ENCODE data around the gene PTPN22.

The PTPN22 gene

GRCh38 chr1:113899111-113899510, 27.6 kb upstream of the PTPN22 start:
- no peak for TF ChIP-seq CTCF (IDR thresholded peaks at IDR 0.05; ENCODE audit: insufficient read depth, missing control alignments)
- FAIRE-seq (no peak), DNase-seq (ENCODE audit: insufficient read length, low spot score) (no peak)

GRCh38 chr1:113898241-113898814, 26.8 kb upstream of the PTPN22 start:
- DNase-seq (ENCODE audit: insufficient read length, low spot score): no peak
- no peak for TF ChIP-seq CTCF (IDR thresholded peaks at IDR 0.05; ENCODE audit: insufficient read depth, missing control alignments)
- FAIRE-seq: no peak

GRCh38 chr1:113895961-113896360, 24.4 kb upstream of the PTPN22 start:
- FAIRE-seq (no peak), DNase-seq (ENCODE audit: insufficient read length, low spot score) (no peak)
- no peak for TF ChIP-seq CTCF (IDR thresholded peaks at IDR 0.05; ENCODE audit: insufficient read depth, missing control alignments)

- FAIRE-seq: no peak
- TF ChIP-seq CTCF (IDR thresholded peaks at IDR 0.05; ENCODE audit: insufficient read depth, missing control alignments): no peak
- DNase-seq (ENCODE audit: insufficient read length, low spot score): no peak
Measured at GRCh38 chr1:113895098-113895497, 23.6 kb upstream of the PTPN22 start.

- DNase-seq (ENCODE audit: insufficient read length, low spot score) (no peak), FAIRE-seq (no peak)
- TF ChIP-seq CTCF (IDR thresholded peaks at IDR 0.05; ENCODE audit: insufficient read depth, missing control alignments): no peak
Measured at GRCh38 chr1:113893267-113893666, 21.8 kb upstream of the PTPN22 start.

GRCh38 chr1:113891631-113892220, 20.2 kb upstream of the PTPN22 start:
- no peak for TF ChIP-seq CTCF (IDR thresholded peaks at IDR 0.05; ENCODE audit: insufficient read depth, missing control alignments)

GRCh38 chr1:113890816-113891215, 19.3 kb upstream of the PTPN22 start:
- no peak for TF ChIP-seq CTCF (IDR thresholded peaks at IDR 0.05; ENCODE audit: insufficient read depth, missing control alignments)
- FAIRE-seq: no peak
- DNase-seq (ENCODE audit: insufficient read length, low spot score): no peak

More at GRCh38 chr1:113891631-113892220, 20.2 kb upstream of the PTPN22 start:
- DNase-seq (ENCODE audit: insufficient read length, low spot score): no peak
- FAIRE-seq: no peak
